Right lobe of liver (tissue), 6 donors: ENCODE measurements around the gene CSN1S1. TPM values are rescaled to one million over a fixed set of nuclear protein-coding genes. Genes with fewer than 3 reads are reported as not detected.
"Not testable (repeated sequence)": the region's sequence is repeated elsewhere in the genome, so short reads cannot be mapped to it uniquely, and the experiment has no call there.

Experiments used
- ATAC-seq, 4 donors: fragments of 200-7000 bp; cut with Tn5 transposase; one replicate each; pipeline ENCODE4 v1.9.1; 2020; ENCODE audit warnings: mild to moderate bottlenecking in 4 of 4, moderate library complexity in 4 of 4
- DNase-seq, 3 donors: peaks; one replicate each; pipeline ENCODE4 v3.0.0-alpha.2; 2020
- H3K27ac ChIP-seq, 3 donors: fragments of 200-600 bp; one replicate each; pipeline ENCODE4 v1.8.0; 2022
- H3K27me3 ChIP-seq, 2 donors: fragments of 200-600 bp; one replicate each; pipeline ENCODE4 v1.8.0; 2022
- H3K36me3 ChIP-seq, 4 donors: fragments of 200-600 bp; sonication (generic) in 1 of 4; one replicate each; pipeline versions ENCODE4 v1.5.1 to v1.8.0; 2017 to 2022; ENCODE audit warnings: control low read depth in 1 of 4
- H3K4me1 ChIP-seq, 4 donors: fragments of 200-600 bp; sonication (generic) in 1 of 4; one replicate each; pipeline versions ENCODE4 v1.5.1 to v1.8.0; 2017 to 2022; ENCODE audit warnings: control low read depth in 1 of 4
- H3K4me3 ChIP-seq, 3 donors: fragments of 200-600 bp; one replicate each; pipeline ENCODE4 v1.8.0; 2022
- H3K9me3 ChIP-seq, 4 donors: fragments of 200-600 bp; sonication (generic) in 1 of 4; one replicate each; pipeline versions ENCODE4 v1.5.1 to v1.8.0; 2017 to 2022; ENCODE audit warnings: control low read depth in 1 of 4
- POLR2A ChIP-seq: fragments of 450-650 bp; IDR thresholded peaks from one replicate; pipeline ENCODE4 v1.6.1; 2017; ENCODE audit warnings: antibody characterized with exemption, mild to moderate bottlenecking
- WGBS: methylation state at CpG from one replicate; pipeline ENCODE4 v1.1.6; 2018; ENCODE audit warnings: low coverage, low lambda C conversion rate; ENCODE audit not compliant: insufficient coverage; ENCODE audit errors: missing lambda C conversion rate; 5-methylcytosine and 5-hydroxymethylcytosine counted together
- intact Hi-C, 2 donors: fragments of 100-400 bp; cut with DNase I; formaldehyde crosslinking; loops; one replicate each; pipeline versions ENCODE4 v1.11.2 to v1.14.1; 2022
- total RNA-seq, 6 experiments: library from RNA; depleted of rRNA in 2 of 6; stranded (reverse); fragments of >200 nt in 2 of 6; fragmentation: NEBNext Ultra II Directional in 3 of 6; extraction: Animal tissue kit (Norgen Biotek cat#: 25700) in 3 of 6; gene quantifications; one replicate each; pipeline versions ENCODE4 v1.1.0 to v1.2.4, GENCODE V29; 2016 to 2023
- TF ChIP-seq, protein P1 (sequence below), 4 donors: fragments of 200-600 bp in 3 of 4; fragments of 450-650 bp in 1 of 4; IDR thresholded peaks; one replicate each; pipeline versions ENCODE4 v1.5.1 to v1.8.0; 2016 to 2022; ENCODE audit warnings: antibody characterized with exemption in 4 of 4, mild to moderate bottlenecking in 2 of 4
- donor health status: DM: no; HTN: yes; CAD: no.
- donor health status: DM: no; HTN: no; CAD: no.
- donor health status: DM: no; HTN: no; CAD: no.
- donor health status: DM: no; HTN: yes; CAD: no.
- donor health status: DM: no; HTN: yes; CAD: no.

The CSN1S1 gene
- total RNA-seq, 6 experiments from 2014 or later, result not detected

DNA sequence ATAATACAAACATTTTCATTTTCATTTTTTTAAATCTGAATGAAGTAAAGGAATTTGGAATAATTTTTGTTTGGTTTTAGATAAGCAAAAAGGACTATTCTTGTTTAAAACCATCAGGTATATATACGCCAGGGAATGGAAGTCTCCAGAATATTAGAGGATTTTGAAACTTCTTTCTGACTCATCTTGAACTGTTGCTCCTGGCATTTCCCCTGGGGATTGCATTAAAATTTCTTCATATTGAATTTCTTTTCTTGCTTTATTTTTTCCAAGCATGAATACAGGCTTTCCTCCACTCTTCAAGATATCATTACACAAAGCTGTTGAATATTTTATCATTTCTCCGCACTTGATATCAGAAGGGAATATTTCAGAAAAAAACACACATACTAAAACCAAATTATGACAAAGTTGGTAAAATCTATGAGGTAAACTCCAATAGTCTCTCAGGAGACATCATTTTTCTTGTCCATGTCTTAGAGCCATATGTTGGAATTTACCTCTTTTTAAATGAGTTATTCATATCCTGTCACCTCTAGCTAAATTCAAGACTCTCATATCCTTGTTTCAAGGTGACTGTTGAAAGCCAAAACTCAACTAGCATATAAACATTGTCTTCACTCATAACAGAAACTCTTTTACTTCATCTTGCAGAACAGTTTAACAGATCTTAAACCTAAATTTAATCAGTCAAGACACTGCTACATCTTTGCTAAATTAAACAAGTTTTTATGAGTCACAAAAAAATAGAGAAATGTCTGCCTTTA is 20.7 kb upstream of the CSN1S1 start:
- intact Hi-C loops, result no loop called here
- 72% methylated on average over 2 of the region's 2 CpGs for WGBS
- no peaks in the 10 kb centered on the region for H3K4me1 ChIP-seq
- H3K9me3 ChIP-seq, result no peaks in the 10 kb centered on the region
- H3K27me3 ChIP-seq, result no peaks in the 10 kb centered on the region
- TF ChIP-seq, protein P1, sequence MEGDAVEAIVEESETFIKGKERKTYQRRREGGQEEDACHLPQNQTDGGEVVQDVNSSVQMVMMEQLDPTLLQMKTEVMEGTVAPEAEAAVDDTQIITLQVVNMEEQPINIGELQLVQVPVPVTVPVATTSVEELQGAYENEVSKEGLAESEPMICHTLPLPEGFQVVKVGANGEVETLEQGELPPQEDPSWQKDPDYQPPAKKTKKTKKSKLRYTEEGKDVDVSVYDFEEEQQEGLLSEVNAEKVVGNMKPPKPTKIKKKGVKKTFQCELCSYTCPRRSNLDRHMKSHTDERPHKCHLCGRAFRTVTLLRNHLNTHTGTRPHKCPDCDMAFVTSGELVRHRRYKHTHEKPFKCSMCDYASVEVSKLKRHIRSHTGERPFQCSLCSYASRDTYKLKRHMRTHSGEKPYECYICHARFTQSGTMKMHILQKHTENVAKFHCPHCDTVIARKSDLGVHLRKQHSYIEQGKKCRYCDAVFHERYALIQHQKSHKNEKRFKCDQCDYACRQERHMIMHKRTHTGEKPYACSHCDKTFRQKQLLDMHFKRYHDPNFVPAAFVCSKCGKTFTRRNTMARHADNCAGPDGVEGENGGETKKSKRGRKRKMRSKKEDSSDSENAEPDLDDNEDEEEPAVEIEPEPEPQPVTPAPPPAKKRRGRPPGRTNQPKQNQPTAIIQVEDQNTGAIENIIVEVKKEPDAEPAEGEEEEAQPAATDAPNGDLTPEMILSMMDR (IDR thresholded peaks at IDR 0.05), result no peak
- no peak for TF ChIP-seq POLR2A
- H3K36me3 ChIP-seq, result no peaks in the 10 kb centered on the region
- no peak overlapping the region for H3K27ac ChIP-seq
- no peak for ATAC-seq
- no peak overlapping the region for H3K4me3 ChIP-seq
- no peak for DNase-seq

DNA sequence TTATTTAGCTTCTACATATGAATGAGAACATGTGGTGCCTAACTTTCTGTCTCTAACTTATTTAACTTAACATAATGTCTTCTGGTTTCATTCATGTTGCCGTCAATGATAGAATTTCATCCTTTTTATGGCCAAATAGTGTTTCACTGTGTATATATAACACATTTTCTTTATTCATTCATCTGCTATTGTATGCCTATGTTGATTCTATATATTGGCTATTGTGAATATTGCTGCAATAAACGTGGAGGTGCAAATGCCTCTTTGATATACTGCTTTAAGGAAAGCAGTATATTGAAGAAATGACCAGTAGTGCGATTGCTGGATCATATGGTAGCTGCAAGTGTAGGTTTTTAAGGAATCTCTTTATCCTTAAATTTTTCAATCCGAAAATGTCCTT is 10.0 kb upstream of the CSN1S1 start:
- Histone ChIP-seq H3K4me1 (no peaks in the 10 kb centered on the region), H3K9me3 (no peaks in the 10 kb centered on the region), H3K27ac (no peak overlapping the region), H3K36me3 (no peaks in the 10 kb centered on the region), H3K27me3 (no peaks in the 10 kb centered on the region), H3K4me3 (no peak overlapping the region)
- ATAC-seq, result no peak
- TF ChIP-seq, protein P1 (IDR thresholded peaks at IDR 0.05), result no peak
- no peak for TF ChIP-seq POLR2A
- 29% methylated on average over 4 of the region's 4 CpGs for WGBS
- intact Hi-C loops, result no loop called here
- no peak for DNase-seq

DNA sequence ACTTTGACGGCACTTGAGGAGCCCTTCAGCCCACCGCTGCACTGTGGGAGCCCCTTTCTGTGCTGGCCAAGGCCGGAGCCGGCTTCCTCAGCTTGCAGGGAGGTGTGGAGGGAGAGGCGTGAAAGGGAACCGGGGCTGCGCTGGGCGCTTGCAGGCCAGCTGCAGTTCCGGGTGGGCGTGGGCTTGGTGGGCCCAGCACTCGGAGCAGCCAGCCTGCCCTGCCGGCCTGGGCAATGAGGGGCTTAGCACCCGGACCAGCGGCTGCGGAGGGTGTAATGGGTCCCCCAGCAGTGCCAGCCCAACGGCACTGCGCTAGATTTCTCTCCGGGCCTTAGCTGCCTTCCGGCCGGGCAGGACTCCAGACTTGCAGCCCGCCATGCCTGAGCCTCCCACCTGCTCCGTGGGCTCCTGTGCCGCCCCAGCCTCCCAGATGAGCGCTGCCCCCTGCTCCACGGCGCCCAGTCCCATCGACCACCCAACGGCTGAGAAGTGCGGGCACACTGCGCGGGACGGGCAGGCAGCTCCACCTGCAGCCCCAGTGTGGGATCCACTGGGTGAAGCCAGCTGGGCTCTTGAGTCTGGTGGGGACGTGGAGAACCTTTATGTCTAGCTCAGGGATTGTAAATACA is 7.0 kb upstream of the CSN1S1 start:
- DNase-seq, H3K9me3 ChIP-seq, H3K36me3 ChIP-seq, H3K4me3 ChIP-seq, H3K27ac ChIP-seq, H3K27me3 ChIP-seq, ATAC-seq, H3K4me1 ChIP-seq, intact Hi-C loops: not testable (repeated sequence)
- WGBS, result no CpG with 5 or more reads among the region's 33 CpGs

DNA sequence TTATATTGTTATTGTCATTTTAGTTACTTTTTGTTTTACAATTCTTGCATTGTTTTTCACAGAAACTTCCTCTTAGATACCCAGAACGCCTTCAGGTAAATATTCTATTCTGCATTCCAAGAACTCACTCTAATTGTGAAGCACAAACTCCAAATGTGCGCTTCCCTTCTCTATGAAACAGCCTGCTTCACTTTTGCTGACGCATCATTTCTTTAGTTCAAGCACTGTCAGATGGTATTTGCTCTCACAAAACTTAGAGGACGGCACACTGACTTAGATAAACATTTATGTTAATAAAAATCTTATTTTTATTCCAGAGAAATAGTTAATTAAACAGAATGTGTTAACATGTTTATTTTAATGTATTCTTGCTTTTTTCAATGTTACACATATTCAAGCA is 3.3 kb downstream of the CSN1S1 start:
- WGBS, result 50% methylated on average over 4 of the region's 4 CpGs
- Histone ChIP-seq H3K27me3 (no peaks in the 10 kb centered on the region), H3K36me3 (no peaks in the 10 kb centered on the region), H3K4me1 (no peaks in the 10 kb centered on the region), H3K27ac (no peak overlapping the region), H3K9me3 (no peaks in the 10 kb centered on the region), H3K4me3 (no peak overlapping the region)
- intact Hi-C loops, result no loop called here
- DNase-seq, result no peak
- TF ChIP-seq, protein P1 (IDR thresholded peaks at IDR 0.05), result no peak
- no peak for TF ChIP-seq POLR2A
- peak in 1 of 4 donors; percentile 19 for ATAC-seq

DNA sequence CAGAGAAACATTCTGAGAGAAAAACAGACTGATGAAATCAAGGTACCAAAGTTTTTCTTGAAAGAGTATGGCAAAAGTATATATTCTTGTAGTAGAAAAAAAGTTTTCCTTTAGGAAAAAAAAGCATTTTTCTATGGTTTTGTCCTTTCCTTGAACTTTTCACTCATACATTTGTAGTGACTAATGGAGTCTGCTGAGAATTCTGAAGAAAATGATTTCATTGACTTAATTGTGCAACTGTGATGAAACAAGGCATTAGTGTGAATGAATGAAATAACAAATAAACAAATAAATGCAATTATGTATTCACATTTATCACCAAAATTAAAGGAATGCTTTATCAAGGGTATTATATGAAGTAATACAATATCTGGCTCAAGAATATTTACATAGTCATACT is 5.7 kb downstream of the CSN1S1 start:
- Histone ChIP-seq H3K4me1 (no peaks in the 10 kb centered on the region), H3K36me3 (no peaks in the 10 kb centered on the region), H3K27ac (no peak overlapping the region), H3K4me3 (no peak overlapping the region), H3K27me3 (no peaks in the 10 kb centered on the region), H3K9me3 (no peaks in the 10 kb centered on the region)
- intact Hi-C loops, result no loop called here
- no peak for TF ChIP-seq POLR2A
- TF ChIP-seq, protein P1 (IDR thresholded peaks at IDR 0.05), result no peak
- DNase-seq (no peak), ATAC-seq (no peak)
